HEK293 (cell line): ENCODE data around the gene AKR1B15.
A peak's percentile ranks its signal among the peaks of the same experiment; 100 is the strongest.

Source experiments
- CTCF ChIA-PET: fragments of 350-600 bp; formaldehyde crosslinking; extraction: SDS; loops from one replicate; lab custom pipeline; 2021; ENCODE audit warnings: antibody characterized with exemption; lab: Yijun Ruan, JAX
- POLR2A ChIA-PET: fragments of 300-600 bp; formaldehyde crosslinking; extraction: SDS; loops from one replicate; lab custom pipeline; 2020; ENCODE audit warnings: antibody characterized with exemption, inconsistent platforms; lab: Yijun Ruan, JAX
- H3K27ac ChIP-seq: fragments of 200-500 bp; sonication (Bioruptor generic); 2 replicates; pipeline ENCODE4 v1.5.1; 2014; ENCODE audit warnings: low read depth, low read length, control low read depth, inconsistent platforms; ENCODE audit errors: extremely low read depth
- H3K36me3 ChIP-seq, 2 experiments: fragments of 200-500 bp in 1 of 2; sonication (Bioruptor generic) in 1 of 2; 1 replicate in 1 of 2; 2 replicates in 1 of 2; pipeline ENCODE4 v1.5.1; 2014 to 2017; ENCODE audit warnings: inconsistent platforms in 2 of 2, low read length in 2 of 2; ENCODE audit not compliant: control insufficient read depth in 2 of 2, insufficient read depth in 1 of 2
- H3K4me1 ChIP-seq: fragments of 200-500 bp; sonication (Bioruptor generic); 2 replicates; pipeline ENCODE4 v1.5.1; 2014; ENCODE audit warnings: mild to moderate bottlenecking, low read length, inconsistent platforms; ENCODE audit not compliant: control insufficient read depth, insufficient read depth
- H3K4me3 ChIP-seq: 2 replicates; pipeline ENCODE4 v1.5.1; 2011; ENCODE audit warnings: low read depth, mild to moderate bottlenecking, control low read depth, low read length, moderate library complexity
- H3K9me3 ChIP-seq: fragments of 200-500 bp; sonication (Bioruptor generic); 2 replicates; pipeline ENCODE4 v1.5.1; 2014; ENCODE audit warnings: low read depth, low read length, inconsistent platforms; ENCODE audit not compliant: control insufficient read depth, insufficient read depth
- BCL11B ChIP-seq: fragments of 450-650 bp; formaldehyde crosslinking; IDR thresholded peaks from 2 replicates; pipeline ENCODE4 v1.5.1; 2016; ENCODE audit warnings: low read depth, missing biosample characterization, missing genetic modification characterization
- FEZF1 ChIP-seq: fragments of 450-650 bp; formaldehyde crosslinking; IDR thresholded peaks from 2 replicates; pipeline ENCODE4 v1.5.1; 2016; ENCODE audit warnings: missing biosample characterization, missing genetic modification characterization
- KLF9 ChIP-seq: fragments of 450-650 bp; formaldehyde crosslinking; IDR thresholded peaks from 2 replicates; pipeline ENCODE4 v1.5.1; 2016; ENCODE audit warnings: missing biosample characterization, missing genetic modification characterization, low read depth
- SP7 ChIP-seq: fragments of 450-650 bp; formaldehyde crosslinking; IDR thresholded peaks from 2 replicates; pipeline ENCODE4 v1.5.1; 2016; ENCODE audit warnings: missing biosample characterization, missing genetic modification characterization
- TCF7L2 ChIP-seq: IDR thresholded peaks from 2 replicates; pipeline ENCODE4 v1.6.1; 2011; ENCODE audit warnings: low read depth, mild to moderate bottlenecking, inconsistent platforms, low read length, moderate library complexity, borderline replicate concordance
- TRIM28 ChIP-seq: IDR thresholded peaks from 2 replicates; pipeline ENCODE4 v1.6.1; 2011; ENCODE audit warnings: low read length, control low read depth, borderline replicate concordance
- YY1 ChIP-seq: fragments of 450-650 bp; formaldehyde crosslinking; IDR thresholded peaks from 2 replicates; pipeline ENCODE4 v1.5.1; 2018; ENCODE audit warnings: missing biosample characterization, missing genetic modification characterization
- ZBTB17 ChIP-seq: fragments of 450-650 bp; formaldehyde crosslinking; IDR thresholded peaks from 2 replicates; pipeline ENCODE4 v1.5.1; 2016; ENCODE audit warnings: missing biosample characterization, missing genetic modification characterization
- ZNF114 ChIP-seq: fragments of 450-650 bp; formaldehyde crosslinking; IDR thresholded peaks from 2 replicates; pipeline ENCODE4 v1.5.0; 2017; ENCODE audit warnings: missing biosample characterization, missing genetic modification characterization
- ZNF366 ChIP-seq: fragments of 450-650 bp; formaldehyde crosslinking; conservative IDR thresholded peaks from 2 replicates; pipeline ENCODE4 v1.5.1; 2016; ENCODE audit warnings: missing biosample characterization, missing genetic modification characterization
- ZNF433 ChIP-seq: fragments of 450-650 bp; formaldehyde crosslinking; IDR thresholded peaks from 2 replicates; pipeline ENCODE4 v1.5.1; 2016; ENCODE audit warnings: missing biosample characterization, missing genetic modification characterization, low read depth
- ZNF473 ChIP-seq: fragments of 450-650 bp; formaldehyde crosslinking; IDR thresholded peaks from 2 replicates; pipeline ENCODE4 v1.5.1; 2017; ENCODE audit warnings: missing biosample characterization, missing genetic modification characterization
- ZNF510 ChIP-seq: fragments of 450-650 bp; formaldehyde crosslinking; IDR thresholded peaks from 2 replicates; pipeline ENCODE4 v1.5.1; 2018; ENCODE audit warnings: mild to moderate bottlenecking, missing genetic modification characterization, missing biosample characterization; ENCODE audit not compliant: insufficient replicate concordance
- ZNF544 ChIP-seq: fragments of 450-650 bp; formaldehyde crosslinking; IDR thresholded peaks from 2 replicates; pipeline ENCODE4 v1.5.0; 2017; ENCODE audit warnings: missing biosample characterization, missing genetic modification characterization
- ZNF600 ChIP-seq: fragments of 450-650 bp; formaldehyde crosslinking; IDR thresholded peaks from 2 replicates; pipeline ENCODE4 v1.5.1; 2016; ENCODE audit warnings: missing biosample characterization, missing genetic modification characterization
- ZNF621 ChIP-seq: fragments of 450-650 bp; formaldehyde crosslinking; IDR thresholded peaks from 2 replicates; pipeline ENCODE4 v1.5.1; 2017; ENCODE audit warnings: missing biosample characterization, missing genetic modification characterization
- ZNF654 ChIP-seq: fragments of 450-650 bp; formaldehyde crosslinking; IDR thresholded peaks from 2 replicates; pipeline ENCODE4 v1.5.1; 2016; ENCODE audit warnings: low read depth, missing biosample characterization, missing genetic modification characterization
- ZNF677 ChIP-seq: fragments of 450-650 bp; IDR thresholded peaks from 2 replicates; pipeline ENCODE4 v1.5.0; 2018; ENCODE audit warnings: missing biosample characterization, mild to moderate bottlenecking, missing genetic modification characterization, moderate library complexity
- ZSCAN30 ChIP-seq: fragments of 450-650 bp; IDR thresholded peaks from 2 replicates; pipeline ENCODE4 v1.5.1; 2018; ENCODE audit warnings: missing biosample characterization, mild to moderate bottlenecking, missing genetic modification characterization, moderate library complexity
- TF ChIP-seq, protein P1 (sequence below): fragments of 450-650 bp; formaldehyde crosslinking; IDR thresholded peaks from 2 replicates; pipeline ENCODE4 v1.5.1; 2016; ENCODE audit warnings: missing biosample characterization, missing genetic modification characterization, borderline replicate concordance
- TF ChIP-seq, protein P2 (sequence below): fragments of 450-650 bp; formaldehyde crosslinking; IDR thresholded peaks from 2 replicates; pipeline ENCODE4 v1.5.1; 2016; ENCODE audit warnings: missing biosample characterization, missing genetic modification characterization
- TF ChIP-seq, protein P3 (sequence below): fragments of 450-650 bp; formaldehyde crosslinking; IDR thresholded peaks from 2 replicates; pipeline ENCODE4 v1.5.1; 2016; ENCODE audit warnings: missing biosample characterization, missing genetic modification characterization
- TF ChIP-seq, protein P4 (sequence below): fragments of 450-650 bp; formaldehyde crosslinking; IDR thresholded peaks from 2 replicates; pipeline ENCODE4 v1.5.1; 2016; ENCODE audit warnings: missing biosample characterization, missing genetic modification characterization

The AKR1B15 gene

DNA sequence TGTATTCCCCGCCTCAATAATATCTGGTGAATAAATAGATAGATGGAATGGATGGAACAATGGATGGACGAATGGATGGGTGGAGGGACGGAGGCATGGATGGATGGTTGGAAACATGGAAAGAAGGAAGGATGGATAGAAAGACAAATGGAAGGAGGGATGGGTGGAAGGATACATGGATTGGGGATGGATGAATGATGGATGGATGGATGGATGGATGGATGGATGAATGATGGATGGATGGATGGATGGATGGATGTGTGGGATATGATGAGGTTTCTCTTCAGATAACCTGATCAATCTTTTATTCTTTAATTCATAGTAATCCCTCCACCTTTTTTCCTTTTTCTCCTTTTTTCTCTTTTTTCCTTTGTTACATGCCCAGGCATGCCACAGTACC, 3.0 kb upstream of the AKR1B15 start:
- Histone ChIP-seq H3K36me3 (no peaks in the 10 kb centered on the region), H3K4me3 (no peak overlapping the region), H3K9me3 (no peaks in the 10 kb centered on the region), H3K4me1 (no peaks in the 10 kb centered on the region), H3K27ac (no peak overlapping the region)
- TF ChIP-seq, protein P1, sequence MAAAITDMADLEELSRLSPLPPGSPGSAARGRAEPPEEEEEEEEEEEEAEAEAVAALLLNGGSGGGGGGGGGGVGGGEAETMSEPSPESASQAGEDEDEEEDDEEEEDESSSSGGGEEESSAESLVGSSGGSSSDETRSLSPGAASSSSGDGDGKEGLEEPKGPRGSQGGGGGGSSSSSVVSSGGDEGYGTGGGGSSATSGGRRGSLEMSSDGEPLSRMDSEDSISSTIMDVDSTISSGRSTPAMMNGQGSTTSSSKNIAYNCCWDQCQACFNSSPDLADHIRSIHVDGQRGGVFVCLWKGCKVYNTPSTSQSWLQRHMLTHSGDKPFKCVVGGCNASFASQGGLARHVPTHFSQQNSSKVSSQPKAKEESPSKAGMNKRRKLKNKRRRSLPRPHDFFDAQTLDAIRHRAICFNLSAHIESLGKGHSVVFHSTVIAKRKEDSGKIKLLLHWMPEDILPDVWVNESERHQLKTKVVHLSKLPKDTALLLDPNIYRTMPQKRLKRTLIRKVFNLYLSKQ (tag by site-specific recombination): no peak
- TF ChIP-seq ZBTB17 (peak; percentile 90), ZNF544 (tag by site-specific recombination) (0 out of 2 replicates have a peak, but pooled peaks have one; percentile 38), ZNF366 (tag by site-specific recombination) (peak; percentile 97)
- TF ChIP-seq, protein P2, sequence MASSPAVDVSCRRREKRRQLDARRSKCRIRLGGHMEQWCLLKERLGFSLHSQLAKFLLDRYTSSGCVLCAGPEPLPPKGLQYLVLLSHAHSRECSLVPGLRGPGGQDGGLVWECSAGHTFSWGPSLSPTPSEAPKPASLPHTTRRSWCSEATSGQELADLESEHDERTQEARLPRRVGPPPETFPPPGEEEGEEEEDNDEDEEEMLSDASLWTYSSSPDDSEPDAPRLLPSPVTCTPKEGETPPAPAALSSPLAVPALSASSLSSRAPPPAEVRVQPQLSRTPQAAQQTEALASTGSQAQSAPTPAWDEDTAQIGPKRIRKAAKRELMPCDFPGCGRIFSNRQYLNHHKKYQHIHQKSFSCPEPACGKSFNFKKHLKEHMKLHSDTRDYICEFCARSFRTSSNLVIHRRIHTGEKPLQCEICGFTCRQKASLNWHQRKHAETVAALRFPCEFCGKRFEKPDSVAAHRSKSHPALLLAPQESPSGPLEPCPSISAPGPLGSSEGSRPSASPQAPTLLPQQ: no peak
- ChIA-PET CTCF (interaction anchor here (0.6 to 5.4 kb wide), 5 partner anchors 32 to 1492 kb away, joined by 3 to 67 read pairs (median 3); no protein-coding TSS in a partner anchor), POLR2A (no interaction called here)

DNA sequence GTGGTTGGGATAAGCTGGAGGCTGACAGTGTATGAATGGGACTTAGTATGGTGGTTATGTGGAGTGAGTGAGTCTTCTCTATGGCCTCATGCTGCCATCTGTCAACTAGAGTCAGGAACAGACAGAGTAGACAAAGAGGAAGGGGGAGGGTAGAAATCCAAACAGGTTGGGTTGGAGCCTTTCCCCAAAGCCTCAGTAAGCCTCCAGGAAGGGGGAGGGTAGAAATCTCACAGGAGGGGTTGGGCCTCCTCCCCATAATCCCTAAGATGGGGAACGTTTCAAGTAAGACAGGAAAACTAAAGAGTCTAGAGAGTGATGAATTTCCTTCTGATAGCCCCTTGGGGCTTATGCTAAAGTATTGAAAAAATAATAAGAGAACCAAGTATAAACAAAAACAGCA, 2.0 kb upstream of the AKR1B15 start:
- TF ChIP-seq ZNF114 (no peak), ZNF473 (tag by site-specific recombination) (no peak), SP7 (tag by site-specific recombination) (no peak), ZNF600 (tag by site-specific recombination) (no peak), ZNF621 (no peak), ZSCAN30 (tag by site-specific recombination) (0 out of 2 replicates have a peak, but pooled peaks have one; percentile 20), ZNF654 (tag by site-specific recombination) (peak; percentile 2; the same call in 1 of the 2 replicates)
- no peak overlapping the region for H3K4me3 ChIP-seq
- ChIA-PET POLR2A (no interaction called here), CTCF (interaction anchor here (0.6 to 5.4 kb wide), 29 partner anchors 9 to 544 kb away, joined by 3 to 67 read pairs (median 5); partner anchors contain the start of gene AKR1B10)
- H3K36me3 ChIP-seq: no peaks in the 10 kb centered on the region
- H3K27ac ChIP-seq: no peak overlapping the region
- H3K4me1 ChIP-seq: no peaks in the 10 kb centered on the region
- no peaks in the 10 kb centered on the region for H3K9me3 ChIP-seq

DNA sequence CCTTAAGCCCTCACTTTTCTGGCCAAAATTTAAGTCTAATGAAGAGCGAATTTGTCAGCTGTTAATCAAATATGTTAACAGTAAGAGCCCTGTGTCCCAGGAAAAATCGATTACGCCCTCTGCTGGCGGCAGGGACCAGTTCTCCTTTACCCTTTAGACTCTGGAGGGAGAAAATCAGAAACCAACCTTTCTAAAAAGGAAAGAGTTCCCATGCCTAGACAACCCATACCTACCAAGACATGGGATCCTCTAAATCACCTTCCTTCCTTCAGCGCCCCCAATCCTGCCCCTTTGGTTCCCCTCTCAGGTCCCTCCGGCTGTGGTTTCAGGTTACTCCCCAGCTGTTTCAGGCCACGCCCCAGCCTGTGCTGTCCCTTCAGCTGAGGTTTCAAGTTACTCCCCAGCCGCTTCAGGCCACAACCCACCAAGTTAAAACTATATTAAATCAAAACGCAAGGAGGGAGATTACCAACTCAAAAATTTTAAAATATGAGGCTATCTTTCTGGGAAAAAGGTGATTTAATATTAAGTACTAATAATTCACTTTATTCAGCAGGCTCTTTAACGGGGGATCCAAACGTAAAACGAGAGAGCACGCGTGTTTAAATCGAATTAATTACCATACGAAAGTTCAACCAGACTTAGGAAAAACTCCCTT, 1.4 kb upstream of the AKR1B15 start:
- H3K9me3 ChIP-seq: no peaks in the 10 kb centered on the region
- no peaks in the 10 kb centered on the region for H3K36me3 ChIP-seq
- H3K27ac ChIP-seq: no peak overlapping the region
- H3K4me3 ChIP-seq: peak overlapping the region; percentile 30
- ChIA-PET CTCF (interaction anchor here (0.6 to 5.4 kb wide), 34 partner anchors 9 to 623 kb away, joined by 3 to 67 read pairs (median 4); partner anchors contain the start of gene AKR1B10), POLR2A (no interaction called here)
- H3K4me1 ChIP-seq: no peaks in the 10 kb centered on the region
- no peak for TF ChIP-seq ZNF433 (tag by site-specific recombination)
- no peak for TF ChIP-seq TCF7L2
- TF ChIP-seq ZNF677: no peak
- TF ChIP-seq, protein P3, sequence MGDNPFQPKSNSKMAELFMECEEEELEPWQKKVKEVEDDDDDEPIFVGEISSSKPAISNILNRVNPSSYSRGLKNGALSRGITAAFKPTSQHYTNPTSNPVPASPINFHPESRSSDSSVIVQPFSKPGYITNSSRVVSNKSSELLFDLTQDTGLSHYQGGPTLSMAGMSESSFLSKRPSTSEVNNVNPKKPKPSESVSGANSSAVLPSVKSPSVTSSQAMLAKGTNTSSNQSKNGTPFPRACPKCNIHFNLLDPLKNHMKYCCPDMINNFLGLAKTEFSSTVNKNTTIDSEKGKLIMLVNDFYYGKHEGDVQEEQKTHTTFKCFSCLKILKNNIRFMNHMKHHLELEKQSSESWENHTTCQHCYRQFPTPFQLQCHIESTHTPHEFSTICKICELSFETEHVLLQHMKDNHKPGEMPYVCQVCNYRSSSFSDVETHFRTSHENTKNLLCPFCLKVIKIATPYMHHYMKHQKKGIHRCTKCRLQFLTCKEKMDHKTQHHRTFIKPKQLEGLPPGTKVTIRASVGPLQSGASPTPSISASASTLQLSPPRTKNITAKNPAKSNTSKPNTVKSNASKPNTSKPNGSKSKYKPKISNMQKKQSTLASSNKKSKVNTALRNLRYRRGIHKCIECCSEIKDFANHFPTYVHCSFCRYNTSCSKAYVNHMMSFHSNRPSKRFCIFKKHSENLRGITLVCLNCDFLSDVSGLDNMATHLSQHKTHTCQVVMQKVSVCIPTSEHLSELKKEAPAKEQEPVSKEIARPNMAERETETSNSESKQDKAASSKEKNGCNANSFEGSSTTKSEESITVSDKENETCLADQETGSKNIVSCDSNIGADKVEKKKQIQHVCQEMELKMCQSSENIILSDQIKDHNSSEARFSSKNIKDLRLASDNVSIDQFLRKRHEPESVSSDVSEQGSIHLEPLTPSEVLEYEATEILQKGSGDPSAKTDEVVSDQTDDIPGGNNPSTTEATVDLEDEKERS (tag by site-specific recombination): 0 out of 2 replicates have a peak, but pooled peaks have one; percentile 37
- TF ChIP-seq ZNF510 (tag by site-specific recombination): no peak
- no peak for TF ChIP-seq FEZF1 (tag by site-specific recombination)
- TF ChIP-seq BCL11B: no peak
- no peak for TF ChIP-seq YY1 (tag by site-specific recombination)
- TF ChIP-seq KLF9 (tag by site-specific recombination): peak; percentile 83
- no peak; the same call in 1 of the 2 replicates for TF ChIP-seq TRIM28
- TF ChIP-seq, protein P4, sequence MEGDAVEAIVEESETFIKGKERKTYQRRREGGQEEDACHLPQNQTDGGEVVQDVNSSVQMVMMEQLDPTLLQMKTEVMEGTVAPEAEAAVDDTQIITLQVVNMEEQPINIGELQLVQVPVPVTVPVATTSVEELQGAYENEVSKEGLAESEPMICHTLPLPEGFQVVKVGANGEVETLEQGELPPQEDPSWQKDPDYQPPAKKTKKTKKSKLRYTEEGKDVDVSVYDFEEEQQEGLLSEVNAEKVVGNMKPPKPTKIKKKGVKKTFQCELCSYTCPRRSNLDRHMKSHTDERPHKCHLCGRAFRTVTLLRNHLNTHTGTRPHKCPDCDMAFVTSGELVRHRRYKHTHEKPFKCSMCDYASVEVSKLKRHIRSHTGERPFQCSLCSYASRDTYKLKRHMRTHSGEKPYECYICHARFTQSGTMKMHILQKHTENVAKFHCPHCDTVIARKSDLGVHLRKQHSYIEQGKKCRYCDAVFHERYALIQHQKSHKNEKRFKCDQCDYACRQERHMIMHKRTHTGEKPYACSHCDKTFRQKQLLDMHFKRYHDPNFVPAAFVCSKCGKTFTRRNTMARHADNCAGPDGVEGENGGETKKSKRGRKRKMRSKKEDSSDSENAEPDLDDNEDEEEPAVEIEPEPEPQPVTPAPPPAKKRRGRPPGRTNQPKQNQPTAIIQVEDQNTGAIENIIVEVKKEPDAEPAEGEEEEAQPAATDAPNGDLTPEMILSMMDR (tag by site-specific recombination): peak; percentile 69
